H9 (cell line): Measurements from ENCODE around the gene STAP2. TPM values are rescaled to one million over a fixed set of nuclear protein-coding genes. Genes with fewer than 3 reads are reported as not detected.

Source experiments
- DNase-seq: peaks from one replicate; pipeline ENCODE4 v3.0.0-alpha.2; 2017
- H2AFZ ChIP-seq: one replicate; pipeline ENCODE4 v1.6.1; 2013; ENCODE audit warnings: mild to moderate bottlenecking, low read length, control low read depth, moderate library complexity
- H2AK5ac ChIP-seq: 2 replicates; pipeline ENCODE4 v1.6.1; 2013; ENCODE audit warnings: low read length, control low read depth, mixed read lengths; ENCODE audit not compliant: insufficient read length
- H2BK120ac ChIP-seq: one replicate; pipeline ENCODE4 v1.6.1; 2013; ENCODE audit warnings: low read depth, mild to moderate bottlenecking, low read length, control low read depth, inconsistent platforms; ENCODE audit not compliant: poor library complexity, severe bottlenecking
- H2BK12ac ChIP-seq: 2 replicates; pipeline ENCODE4 v1.6.1; 2013; ENCODE audit warnings: low read length, control low read depth, mixed read lengths, low read depth; ENCODE audit not compliant: insufficient read length
- H2BK15ac ChIP-seq: 2 replicates; pipeline ENCODE4 v1.6.1; 2013; ENCODE audit warnings: low read depth, low read length, control low read depth
- H2BK20ac ChIP-seq: one replicate; pipeline ENCODE4 v1.6.1; 2013; ENCODE audit warnings: low read depth, mild to moderate bottlenecking, low read length, control low read depth, inconsistent platforms; ENCODE audit not compliant: poor library complexity, severe bottlenecking
- H2BK5ac ChIP-seq: 2 replicates; pipeline ENCODE4 v1.6.1; 2013; ENCODE audit warnings: low read length, control low read depth, mixed read lengths; ENCODE audit not compliant: insufficient read length
- H3K14ac ChIP-seq: 2 replicates; pipeline ENCODE4 v1.6.1; 2013; ENCODE audit warnings: low read length, control low read depth; ENCODE audit not compliant: insufficient read depth
- H3K18ac ChIP-seq: 2 replicates; pipeline ENCODE4 v1.6.1; 2013; ENCODE audit warnings: low read depth, mild to moderate bottlenecking, mixed read lengths, low read length, control low read depth; ENCODE audit not compliant: insufficient read length
- H3K23ac ChIP-seq: 2 replicates; pipeline ENCODE4 v1.6.1; 2013; ENCODE audit warnings: low read length, control low read depth, mixed read lengths, low read depth; ENCODE audit not compliant: insufficient read length
- H3K23me2 ChIP-seq: 2 replicates; pipeline ENCODE4 v1.6.1; 2013; ENCODE audit warnings: low read depth, mild to moderate bottlenecking, mixed read lengths, low read length, control low read depth; ENCODE audit not compliant: insufficient read length, poor library complexity, severe bottlenecking
- H3K27ac ChIP-seq: 2 replicates; pipeline ENCODE4 v1.5.1; 2013; ENCODE audit warnings: low read length, control low read depth, mixed read lengths, low read depth; ENCODE audit not compliant: insufficient read length
- H3K27me3 ChIP-seq: 2 replicates; pipeline ENCODE4 v1.6.1; 2013; ENCODE audit warnings: low read length, control low read depth, inconsistent platforms; ENCODE audit not compliant: insufficient read depth
- H3K4ac ChIP-seq: 2 replicates; pipeline ENCODE4 v1.6.1; 2013; ENCODE audit warnings: low read depth, mild to moderate bottlenecking, control low read depth, inconsistent platforms, low read length, moderate library complexity
- H3K4me1 ChIP-seq: 2 replicates; pipeline ENCODE4 v1.6.1; 2013; ENCODE audit warnings: low read length, control low read depth, inconsistent platforms; ENCODE audit not compliant: insufficient read depth
- H3K4me2 ChIP-seq: 2 replicates; pipeline ENCODE4 v1.6.1; 2013; ENCODE audit warnings: low read length, control low read depth, mixed read lengths; ENCODE audit not compliant: insufficient read length, insufficient read depth
- H3K56ac ChIP-seq: 2 replicates; pipeline ENCODE4 v1.6.1; 2013; ENCODE audit warnings: low read depth, mild to moderate bottlenecking, mixed read lengths, low read length, control low read depth; ENCODE audit not compliant: insufficient read length
- H3K79me1 ChIP-seq: 2 replicates; pipeline ENCODE4 v1.6.1; 2013; ENCODE audit warnings: low read depth, mild to moderate bottlenecking, moderate library complexity, low read length, control low read depth, inconsistent platforms; ENCODE audit not compliant: insufficient read depth, poor library complexity, severe bottlenecking
- H3K79me2 ChIP-seq: 2 replicates; pipeline ENCODE4 v1.6.1; 2013; ENCODE audit warnings: low read length, control low read depth, inconsistent platforms; ENCODE audit not compliant: insufficient read depth
- H3K9ac ChIP-seq: 2 replicates; pipeline ENCODE4 v1.6.1; 2013; ENCODE audit warnings: low read length, control low read depth, mixed read lengths; ENCODE audit not compliant: insufficient read length; ENCODE audit errors: extremely low read depth
- H3K9me3 ChIP-seq: one replicate; pipeline ENCODE4 v1.6.1; 2013; ENCODE audit warnings: low read depth, low read length, inconsistent platforms; ENCODE audit not compliant: control insufficient read depth
- H3T11ph ChIP-seq: one replicate; pipeline ENCODE4 v1.6.1; 2013; ENCODE audit warnings: mild to moderate bottlenecking, low read length, control low read depth, inconsistent platforms
- H4K20me1 ChIP-seq: one replicate; pipeline ENCODE4 v1.6.1; 2013; ENCODE audit not compliant: control insufficient read depth, insufficient read length, insufficient read depth
- H4K5ac ChIP-seq: 2 replicates; pipeline ENCODE4 v1.6.1; 2013; ENCODE audit warnings: low read depth, mild to moderate bottlenecking, mixed read lengths, low read length, control low read depth; ENCODE audit not compliant: insufficient read length
- H4K8ac ChIP-seq: replicated peaks from 2 replicates; pipeline ENCODE4 v1.6.1; 2013; ENCODE audit warnings: low read length, control low read depth, mixed read lengths, low read depth; ENCODE audit not compliant: insufficient read length
- H4K91ac ChIP-seq: 2 replicates; pipeline ENCODE4 v1.6.1; 2013; ENCODE audit warnings: low read depth, mild to moderate bottlenecking, moderate library complexity, mixed read lengths, low read length, control low read depth; ENCODE audit not compliant: insufficient read length
- H3K27ac Mint-ChIP-seq, 3 experiments: 2 replicates in 2 of 3; 3 replicates in 1 of 3; pipeline ENCODE4 v1.8.0; 2020 to 2021; ENCODE audit warnings: mixed read lengths in 3 of 3, mild to moderate bottlenecking in 1 of 3, moderate library complexity in 1 of 3
- H3K27me3 Mint-ChIP-seq: 2 replicates; pipeline ENCODE4 v1.8.0; 2021; ENCODE audit warnings: low read depth, mild to moderate bottlenecking, moderate library complexity, mixed read lengths
- H3K36me3 Mint-ChIP-seq, 3 experiments: 2 replicates in 2 of 3; 3 replicates in 1 of 3; pipeline ENCODE4 v1.8.0; 2020 to 2021; ENCODE audit warnings: low read depth in 3 of 3, mixed read lengths in 3 of 3; ENCODE audit not compliant: insufficient read depth in 1 of 3
- H3K4me1 Mint-ChIP-seq, 2 experiments: 2 replicates each; pipeline ENCODE4 v1.8.0; 2020; ENCODE audit warnings: mixed read lengths in 2 of 2
- H3K4me3 Mint-ChIP-seq, 2 experiments: 2 replicates in 1 of 2; 3 replicates in 1 of 2; pipeline ENCODE4 v1.8.0; 2020 to 2021; ENCODE audit warnings: mild to moderate bottlenecking in 2 of 2, mixed read lengths in 2 of 2, moderate library complexity in 1 of 2
- H3K9me3 Mint-ChIP-seq, 2 experiments: 2 replicates in 1 of 2; 3 replicates in 1 of 2; pipeline ENCODE4 v1.8.0; 2020; ENCODE audit warnings: mild to moderate bottlenecking in 2 of 2, mixed read lengths in 2 of 2, moderate library complexity in 1 of 2
- CTCF ChIP-seq: fragments of 200-600 bp; sonication (generic); conservative IDR thresholded peaks from 3 replicates; pipeline ENCODE4 v1.8.0; 2021; ENCODE audit warnings: antibody characterized with exemption, mild to moderate bottlenecking
- WGBS: extraction: QIAGEN DNeasy Blood & Tissue Kit; methylation state at CpG from one replicate; pipeline ENCODE4 v1.1.7; 2013; ENCODE audit warnings: missing lambda C conversion rate, low lambda C conversion rate, mixed read lengths; ENCODE audit not compliant: insufficient read length; ENCODE audit errors: extremely low coverage; 5-methylcytosine and 5-hydroxymethylcytosine counted together
- total RNA-seq: library from RNA; stranded (reverse); gene quantifications from 2 replicates; pipeline ENCODE4 v1.2.1, GENCODE V29; 2021

The STAP2 gene
- total RNA-seq, 1 experiment from 2014 or later: 20.2 TPM

DNA sequence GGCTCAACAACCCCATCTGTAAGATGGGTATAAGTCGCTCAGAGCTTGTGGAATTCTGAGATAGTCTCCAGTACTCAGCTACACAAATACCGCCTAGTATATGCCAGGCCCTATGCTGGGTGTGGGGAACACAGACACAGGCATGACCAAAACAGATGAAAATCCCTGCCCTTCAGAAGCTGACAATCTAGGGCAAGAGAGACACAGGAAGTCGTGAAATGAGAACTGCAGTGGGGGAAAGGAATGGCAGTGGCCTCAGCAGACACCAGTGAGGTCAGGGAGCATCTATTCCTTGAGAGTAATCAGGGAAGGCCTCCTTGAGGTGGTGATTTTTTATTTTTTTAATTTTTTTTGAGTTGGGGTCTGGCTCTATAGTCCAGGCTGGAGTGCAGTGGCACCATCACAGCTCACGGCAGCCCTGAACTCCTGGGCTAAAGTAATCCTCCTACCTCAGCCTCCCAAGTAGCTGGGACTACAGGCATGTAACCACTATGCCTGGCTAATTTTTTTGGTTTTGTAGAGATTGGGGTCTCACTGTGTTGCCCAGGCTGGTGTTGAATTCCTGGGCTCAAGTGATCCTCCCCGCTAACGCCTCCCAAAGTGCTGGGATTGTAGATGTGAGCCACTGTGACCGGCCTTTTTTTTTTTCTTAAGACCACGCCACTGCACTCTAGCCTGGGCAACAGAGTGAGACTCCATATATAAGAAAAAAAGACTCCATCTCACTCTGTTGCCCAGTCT lies 39.6 kb downstream of the STAP2 start:
- no peak overlapping the region for H3K27ac ChIP-seq
- no peak overlapping the region for H3K23ac ChIP-seq
- H2BK120ac ChIP-seq: no peak overlapping the region
- Mint-ChIP-seq H3K9me3 (no peaks in the 10 kb centered on the region; a peak in 1 of 5 replicates), H3K4me3 (no peak overlapping the region), H3K36me3 (no peaks in the 10 kb centered on the region), H3K27me3 (peaks cover 21% of the 10 kb centered on the region), H3K27ac (no peak overlapping the region), H3K4me1 (peaks cover 12 to 25% of the 10 kb centered on the region in 2 experiments)
- H3K79me1 ChIP-seq: no peaks in the 10 kb centered on the region
- H3K4ac ChIP-seq: no peak overlapping the region
- H2BK5ac ChIP-seq: no peak overlapping the region
- H3K23me2 ChIP-seq: no peaks in the 10 kb centered on the region
- H4K20me1 ChIP-seq: no peaks in the 10 kb centered on the region
- H3K14ac ChIP-seq: no peak overlapping the region
- H4K8ac ChIP-seq: no peak overlapping the region
- DNase-seq: no peak
- H2BK20ac ChIP-seq: no peak overlapping the region
- no peak overlapping the region for H3T11ph ChIP-seq
- H3K4me1 ChIP-seq: no peaks in the 10 kb centered on the region
- no peak overlapping the region for H3K56ac ChIP-seq
- H2BK15ac ChIP-seq: no peak overlapping the region
- no peak overlapping the region for H4K5ac ChIP-seq
- WGBS: no CpG with 5 or more reads among the region's 8 CpGs
- no peaks in the 10 kb centered on the region for H3K27me3 ChIP-seq
- TF ChIP-seq CTCF: no peak
- no peak overlapping the region for H2BK12ac ChIP-seq
- H2AFZ ChIP-seq: no peak overlapping the region
- H3K4me2 ChIP-seq: no peak overlapping the region
- H2AK5ac ChIP-seq: no peak overlapping the region
- no peak overlapping the region for H4K91ac ChIP-seq
- no peaks in the 10 kb centered on the region for H3K9me3 ChIP-seq
- H3K18ac ChIP-seq: no peak overlapping the region
- H3K9ac ChIP-seq: no peak overlapping the region
- H3K79me2 ChIP-seq: no peaks in the 10 kb centered on the region
